Upper lobe of left lung (tissue), 6 donors: Measurements from ENCODE around the gene NDUFA8. TPM values are rescaled to one million over a fixed set of nuclear protein-coding genes. Genes with fewer than 3 reads are reported as not detected.

ENCODE experiments used
- ATAC-seq, 2 donors: fragments of 200-7000 bp; cut with Tn5 transposase; one replicate each; pipeline ENCODE4 v1.9.1; 2022; ENCODE audit warnings: mild to moderate bottlenecking in 2 of 2, moderate library complexity in 2 of 2; ENCODE audit not compliant: low FRiP score in 2 of 2
- DNase-seq, 2 donors: peaks; one replicate each; pipeline ENCODE4 v3.0.0-alpha.2; 2019 to 2020
- H3K27ac ChIP-seq, 4 donors: fragments of 200-600 bp; sonication (generic); one replicate each; pipeline ENCODE4 v1.5.1; 2016 to 2019
- H3K27me3 ChIP-seq, 4 donors: fragments of 200-600 bp; sonication (generic); one replicate each; pipeline ENCODE4 v1.5.1; 2017 to 2019
- H3K36me3 ChIP-seq, 4 donors: fragments of 200-600 bp; sonication (generic); one replicate each; pipeline ENCODE4 v1.5.1; 2016 to 2019
- H3K4me1 ChIP-seq, 4 donors: fragments of 200-600 bp; sonication (generic); one replicate each; pipeline ENCODE4 v1.5.1; 2018 to 2019
- H3K4me3 ChIP-seq, 4 donors: fragments of 200-600 bp; sonication (generic); one replicate each; pipeline ENCODE4 v1.5.1; 2017 to 2019; ENCODE audit warnings: mild to moderate bottlenecking in 2 of 4, moderate library complexity in 1 of 4
- H3K9me3 ChIP-seq, 4 donors: fragments of 200-600 bp; sonication (generic); one replicate each; pipeline ENCODE4 v1.5.1; 2018 to 2019
- CTCF ChIP-seq, 6 experiments: fragments of 450-650 bp in 4 of 6; fragments of 200-600 bp in 2 of 6; sonication (generic) in 2 of 6; IDR thresholded peaks; one replicate each; pipeline ENCODE4 v1.5.1; 2016 to 2019; ENCODE audit warnings: antibody characterized with exemption in 6 of 6
- EP300 ChIP-seq, 4 donors: sonication (generic); formaldehyde crosslinking; IDR thresholded peaks; one replicate each; pipeline ENCODE4 v1.5.1; 2017; ENCODE audit warnings: antibody characterized with exemption in 4 of 4, control low read depth in 2 of 4
- POLR2A ChIP-seq, 4 donors: fragments of 450-650 bp; IDR thresholded peaks; one replicate each; pipeline ENCODE4 v1.5.1; 2016 to 2017; ENCODE audit warnings: antibody characterized with exemption in 4 of 4, mild to moderate bottlenecking in 2 of 4
- POLR2AphosphoS5 ChIP-seq, 2 donors: sonication (generic); formaldehyde crosslinking; IDR thresholded peaks; one replicate each; pipeline ENCODE4 v1.5.1; 2017; ENCODE audit warnings: antibody characterized with exemption in 2 of 2
- WGBS, 2 donors: methylation state at CpG; one replicate each; pipeline ENCODE4 v1.1.5; 2017 to 2018; 5-methylcytosine and 5-hydroxymethylcytosine counted together
- total RNA-seq, 6 donors: library from RNA; depleted of rRNA in 4 of 6; stranded (reverse); fragments of >200 nt in 4 of 6; gene quantifications; one replicate each; pipeline versions ENCODE4 v1.1.0 to v1.2.1, GENCODE V29; 2016 to 2021
- donor health status: DM: no; HTN: no; CAD: no; lungs with moderate emphysema.
- donor health status: DM: no; HTN: yes; CAD: no; lungs with severe emphysema.

NDUFA8 gene
- total RNA-seq, 6 donors from 2014 or later: 25.6 to 46.5 (median 35.5) TPM

GRCh38 chr9:122102156-122102555, 57.4 kb downstream of the NDUFA8 start:
- no peak for DNase-seq
- H3K4me1 ChIP-seq: peaks cover 0 to 7% (median 2%) of the 10 kb centered on the region in 4 donors
- no peaks in the 10 kb centered on the region for H3K9me3 ChIP-seq
- 95 to 98% methylated on average over 2 of the region's 2 CpGs for WGBS, 2 donors
- no peaks in the 10 kb centered on the region for H3K27me3 ChIP-seq
- H3K4me3 ChIP-seq: no peak overlapping the region
- H3K36me3 ChIP-seq: no peaks in the 10 kb centered on the region
- no peak for TF ChIP-seq CTCF (IDR thresholded peaks at IDR 0.05)
- no peak for TF ChIP-seq POLR2A (IDR thresholded peaks at IDR 0.05)
- TF ChIP-seq EP300 (IDR thresholded peaks at IDR 0.05): no peak
- TF ChIP-seq POLR2AphosphoS5 (IDR thresholded peaks at IDR 0.05): no peak
- no peak for ATAC-seq
- H3K27ac ChIP-seq: no peak overlapping the region

- DNase-seq: no peak
- WGBS, 2 donors: 86 to 93% methylated on average over 7 of the region's 7 CpGs
- peaks cover 0 to 7% (median 2%) of the 10 kb centered on the region in 4 donors for H3K4me1 ChIP-seq
- TF ChIP-seq CTCF (IDR thresholded peaks at IDR 0.05): no peak
- H3K27ac ChIP-seq: no peak overlapping the region
- no peaks in the 10 kb centered on the region for H3K36me3 ChIP-seq
- no peaks in the 10 kb centered on the region for H3K9me3 ChIP-seq
- ATAC-seq: no peak
- no peak overlapping the region for H3K4me3 ChIP-seq
- H3K27me3 ChIP-seq: no peaks in the 10 kb centered on the region
Observed at GRCh38 chr9:122100756-122101155, 58.8 kb downstream of the NDUFA8 start.

GRCh38 chr9:122099271-122099869, 60.2 kb downstream of the NDUFA8 start:
- Histone ChIP-seq H3K27me3 (no peaks in the 10 kb centered on the region), H3K4me3 (no peak overlapping the region), H3K4me1 (peaks cover 5 to 14% (median 5%) of the 10 kb centered on the region in 4 donors), H3K27ac (no peak overlapping the region), H3K36me3 (no peaks in the 10 kb centered on the region), H3K9me3 (no peaks in the 10 kb centered on the region)
- TF ChIP-seq POLR2A (IDR thresholded peaks at IDR 0.05): no peak
- TF ChIP-seq CTCF (IDR thresholded peaks at IDR 0.05): peak; percentile 65 to 79 (median 74)
- ATAC-seq (peak; percentile 84 to 87), DNase-seq (peak in 1 of 2 donors; percentile 81)
- 39 to 49% methylated on average over 16 of the region's 16 CpGs for WGBS, 2 donors

GRCh38 chr9:122097679-122098315, 61.8 kb downstream of the NDUFA8 start:
- DNase-seq: no peak
- 69 to 75% methylated on average over 8 of the region's 8 CpGs for WGBS, 2 donors
- H3K9me3 ChIP-seq: no peaks in the 10 kb centered on the region
- ATAC-seq: no peak
- no peaks in the 10 kb centered on the region for H3K27me3 ChIP-seq
- H3K4me1 ChIP-seq: peaks cover 9 to 21% (median 9%) of the 10 kb centered on the region in 4 donors
- H3K36me3 ChIP-seq: no peaks in the 10 kb centered on the region
- TF ChIP-seq CTCF (IDR thresholded peaks at IDR 0.05) (no peak), EP300 (IDR thresholded peaks at IDR 0.05) (no peak), POLR2AphosphoS5 (IDR thresholded peaks at IDR 0.05) (no peak), POLR2A (IDR thresholded peaks at IDR 0.05) (no peak)
- H3K27ac ChIP-seq: no peak overlapping the region
- H3K4me3 ChIP-seq: no peak overlapping the region
